Endothelial cell (in vitro differentiated cells): Measurements from ENCODE around the gene PLPP6. TPM values are rescaled to one million over a fixed set of nuclear protein-coding genes. Genes with fewer than 3 reads are reported as not detected.
A peak's percentile ranks its signal among the peaks of the same experiment; 100 is the strongest.

Source experiments
- DNase-seq: peaks from one replicate; pipeline ENCODE4 v3.0.0; 2021; ENCODE audit warnings: low spot score
- H3K27ac Mint-ChIP-seq: one replicate; pipeline ENCODE4 v1.8.0; 2021; ENCODE audit warnings: mixed read lengths, inconsistent platforms; ENCODE audit not compliant: unreplicated experiment
- H3K27me3 Mint-ChIP-seq: one replicate; pipeline ENCODE4 v1.8.0; 2021; ENCODE audit warnings: mild to moderate bottlenecking, moderate library complexity, mixed read lengths, inconsistent platforms; ENCODE audit not compliant: unreplicated experiment
- H3K36me3 Mint-ChIP-seq: one replicate; pipeline ENCODE4 v1.8.0; 2021; ENCODE audit warnings: mild to moderate bottlenecking, low read depth, mixed read lengths, inconsistent platforms; ENCODE audit not compliant: unreplicated experiment
- H3K4me1 Mint-ChIP-seq: one replicate; pipeline ENCODE4 v1.8.0; 2021; ENCODE audit warnings: mild to moderate bottlenecking, mixed read lengths, inconsistent platforms; ENCODE audit not compliant: unreplicated experiment
- H3K4me3 Mint-ChIP-seq: one replicate; pipeline ENCODE4 v1.8.0; 2021; ENCODE audit warnings: mild to moderate bottlenecking, mixed read lengths, inconsistent platforms; ENCODE audit not compliant: unreplicated experiment
- H3K9me3 Mint-ChIP-seq: one replicate; pipeline ENCODE4 v1.8.0; 2021; ENCODE audit warnings: mixed read lengths, inconsistent platforms; ENCODE audit not compliant: unreplicated experiment
- total RNA-seq: library from RNA; stranded (reverse); fragmentation: NEBNext Ultra II Directional; extraction: Animal tissue kit (Norgen Biotek cat#: 25700); gene quantifications from one replicate; pipeline ENCODE4 v1.2.1, GENCODE V29; 2021; ENCODE audit not compliant: unreplicated experiment
- TF ChIP-seq, protein P1 (sequence below): fragments of 200-600 bp; sonication (generic); IDR thresholded peaks from one replicate; pipeline ENCODE4 v1.5.0; 2021; ENCODE audit warnings: antibody characterized with exemption; ENCODE audit not compliant: unreplicated experiment

PLPP6 gene
- total RNA-seq, 1 donor from 2014 or later: 7.7 TPM

DNA sequence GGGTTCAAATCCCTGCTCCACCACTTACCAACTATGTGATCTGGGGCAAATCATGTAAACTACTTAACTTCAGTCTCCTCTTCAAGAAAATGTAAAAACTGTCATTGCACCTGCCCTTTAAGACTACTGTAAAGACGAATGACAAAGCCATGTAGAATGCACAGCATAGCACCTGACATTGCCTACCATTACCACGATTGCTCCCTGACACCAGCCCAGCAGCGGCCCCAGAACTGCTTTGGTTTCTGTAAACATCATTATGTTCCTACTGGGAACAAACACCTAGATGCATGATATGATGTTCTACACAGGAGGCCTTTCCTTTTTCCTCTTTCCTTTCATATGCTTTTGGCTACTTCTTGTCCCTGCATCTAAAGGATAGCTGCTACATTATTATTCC, 23.1 kb upstream of the PLPP6 start:
- no peak overlapping the region for H3K4me3 Mint-ChIP-seq
- peaks cover 3% of the 10 kb centered on the region for H3K4me1 Mint-ChIP-seq
- no peak overlapping the region for H3K27ac Mint-ChIP-seq
- H3K9me3 Mint-ChIP-seq: no peaks in the 10 kb centered on the region
- TF ChIP-seq, protein P1, sequence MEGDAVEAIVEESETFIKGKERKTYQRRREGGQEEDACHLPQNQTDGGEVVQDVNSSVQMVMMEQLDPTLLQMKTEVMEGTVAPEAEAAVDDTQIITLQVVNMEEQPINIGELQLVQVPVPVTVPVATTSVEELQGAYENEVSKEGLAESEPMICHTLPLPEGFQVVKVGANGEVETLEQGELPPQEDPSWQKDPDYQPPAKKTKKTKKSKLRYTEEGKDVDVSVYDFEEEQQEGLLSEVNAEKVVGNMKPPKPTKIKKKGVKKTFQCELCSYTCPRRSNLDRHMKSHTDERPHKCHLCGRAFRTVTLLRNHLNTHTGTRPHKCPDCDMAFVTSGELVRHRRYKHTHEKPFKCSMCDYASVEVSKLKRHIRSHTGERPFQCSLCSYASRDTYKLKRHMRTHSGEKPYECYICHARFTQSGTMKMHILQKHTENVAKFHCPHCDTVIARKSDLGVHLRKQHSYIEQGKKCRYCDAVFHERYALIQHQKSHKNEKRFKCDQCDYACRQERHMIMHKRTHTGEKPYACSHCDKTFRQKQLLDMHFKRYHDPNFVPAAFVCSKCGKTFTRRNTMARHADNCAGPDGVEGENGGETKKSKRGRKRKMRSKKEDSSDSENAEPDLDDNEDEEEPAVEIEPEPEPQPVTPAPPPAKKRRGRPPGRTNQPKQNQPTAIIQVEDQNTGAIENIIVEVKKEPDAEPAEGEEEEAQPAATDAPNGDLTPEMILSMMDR: no peak
- H3K36me3 Mint-ChIP-seq: no peaks in the 10 kb centered on the region
- H3K27me3 Mint-ChIP-seq: peaks cover 3% of the 10 kb centered on the region
- DNase-seq: no peak

DNA sequence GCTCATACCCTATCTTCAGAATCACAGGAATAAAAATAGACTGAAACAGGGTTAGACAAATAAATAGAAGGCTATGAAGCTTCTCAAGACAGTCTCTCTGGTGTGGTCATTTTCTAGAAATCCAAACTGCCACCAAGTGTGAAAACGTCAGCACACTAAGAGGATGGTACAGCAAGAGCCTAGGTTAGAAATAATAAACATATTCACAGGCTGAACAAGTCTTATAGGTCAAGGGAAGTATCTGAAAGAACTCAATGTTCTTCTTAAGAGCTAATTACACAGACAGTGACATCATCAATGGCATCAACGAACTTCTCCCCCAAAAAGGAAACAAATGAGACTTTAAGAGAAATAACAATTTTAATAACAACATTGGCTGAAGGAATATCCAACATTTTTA, 22.7 kb upstream of the PLPP6 start:
- no peak for DNase-seq
- H3K4me3 Mint-ChIP-seq: no peak overlapping the region
- no peaks in the 10 kb centered on the region for H3K36me3 Mint-ChIP-seq
- TF ChIP-seq, protein P1: no peak
- H3K4me1 Mint-ChIP-seq: peaks cover 3% of the 10 kb centered on the region
- no peaks in the 10 kb centered on the region for H3K9me3 Mint-ChIP-seq
- H3K27ac Mint-ChIP-seq: no peak overlapping the region
- H3K27me3 Mint-ChIP-seq: peaks cover 3% of the 10 kb centered on the region

DNA sequence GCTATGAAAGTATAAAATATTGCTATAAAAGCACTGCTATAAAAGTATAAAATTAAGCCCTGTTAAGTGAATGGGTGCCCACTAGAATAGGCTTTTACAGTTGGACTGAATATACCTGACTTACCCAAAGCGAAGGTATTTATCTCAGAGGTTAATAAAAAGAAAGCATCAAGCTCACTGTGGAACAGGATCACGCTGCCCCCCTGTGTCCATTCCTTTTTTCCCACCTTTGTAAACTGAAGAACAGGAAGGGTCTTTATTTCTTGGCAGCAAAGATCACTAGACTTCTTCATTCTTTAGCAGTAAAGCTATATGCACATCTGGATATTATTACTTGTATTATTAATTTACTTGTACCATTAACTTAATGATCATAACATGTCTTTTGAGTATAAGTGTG, 22.1 kb upstream of the PLPP6 start:
- Mint-ChIP-seq H3K27ac (no peak overlapping the region), H3K4me3 (no peak overlapping the region), H3K27me3 (peaks cover 3% of the 10 kb centered on the region), H3K9me3 (no peaks in the 10 kb centered on the region), H3K4me1 (peaks cover 3% of the 10 kb centered on the region), H3K36me3 (no peaks in the 10 kb centered on the region)
- DNase-seq: peak; percentile 52
- TF ChIP-seq, protein P1: peak; percentile 23

DNA sequence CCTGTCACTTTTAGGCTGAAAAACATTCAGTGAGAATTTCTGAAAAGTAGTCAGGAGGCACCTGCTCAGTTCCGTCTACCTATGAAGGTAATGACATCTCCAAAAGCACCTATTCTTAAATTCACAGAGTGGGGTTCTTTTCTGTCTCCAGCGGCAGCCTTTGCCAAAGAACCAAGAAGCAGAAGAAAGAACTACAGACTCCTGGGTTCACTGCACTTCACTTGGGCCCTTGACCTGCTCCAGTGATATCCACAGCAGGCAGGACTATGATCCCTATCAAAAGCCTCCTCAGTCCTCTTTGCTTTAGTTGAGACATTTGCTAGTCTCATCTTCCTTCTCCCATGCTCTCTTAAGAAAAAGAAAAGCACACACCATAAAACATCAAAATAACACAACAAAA, 19.7 kb upstream of the PLPP6 start:
- peaks cover 3% of the 10 kb centered on the region for H3K27me3 Mint-ChIP-seq
- TF ChIP-seq, protein P1: no peak
- no peak overlapping the region for H3K4me3 Mint-ChIP-seq
- no peaks in the 10 kb centered on the region for H3K9me3 Mint-ChIP-seq
- no peaks in the 10 kb centered on the region for H3K36me3 Mint-ChIP-seq
- no peak for DNase-seq
- no peak overlapping the region for H3K27ac Mint-ChIP-seq
- H3K4me1 Mint-ChIP-seq: peaks cover 3% of the 10 kb centered on the region

DNA sequence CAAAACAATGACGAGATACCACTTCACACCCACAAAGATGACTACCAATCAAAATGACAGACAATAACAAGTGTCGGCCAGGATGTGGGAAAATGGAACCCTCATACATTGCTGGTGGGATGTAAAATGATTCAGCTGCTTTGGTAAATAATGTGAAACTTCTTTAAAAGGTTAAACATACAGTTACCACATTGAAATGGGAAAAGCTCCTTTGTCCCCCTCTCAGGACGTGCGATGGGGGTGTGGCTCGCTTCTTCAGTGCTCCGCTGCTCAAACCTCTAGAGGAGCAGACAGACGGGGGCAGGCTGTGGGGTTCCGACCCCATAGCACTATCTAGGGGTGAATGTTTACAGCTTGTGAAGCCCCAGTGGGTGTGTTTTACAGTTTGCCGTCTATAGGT, 8.0 kb upstream of the PLPP6 start:
- no peak for DNase-seq
- TF ChIP-seq, protein P1: no peak
- no peaks in the 10 kb centered on the region for H3K4me1 Mint-ChIP-seq
- no peak overlapping the region for H3K27ac Mint-ChIP-seq
- peaks cover 3% of the 10 kb centered on the region for H3K36me3 Mint-ChIP-seq
- H3K9me3 Mint-ChIP-seq: no peaks in the 10 kb centered on the region
- no peaks in the 10 kb centered on the region for H3K27me3 Mint-ChIP-seq
- H3K4me3 Mint-ChIP-seq: no peak overlapping the region
